T-cell (primary cell): ENCODE data around the gene DISP2. TPM values are rescaled to one million over a fixed set of nuclear protein-coding genes. Genes with fewer than 3 reads are reported as not detected.

ENCODE experiments used
- ATAC-seq, 4 experiments: fragments of 200-7000 bp in 3 of 4; fragments of 150-1000 bp in 1 of 4; cut with Tn5 transposase; replicated peaks in 1 of 4; 1 replicate in 3 of 4; 2 replicates in 1 of 4; pipeline ENCODE4 v1.10.0; 2021; ENCODE audit warnings: moderate library complexity in 3 of 4, mild to moderate bottlenecking in 2 of 4, moderate number of reproducible peaks in 1 of 4
- CTCF ChIA-PET, 2 donors: fragments of 300-600 bp; sonication (Branson Sonifier 250); formaldehyde crosslinking; loops; one replicate each; lab custom pipeline; 2022; ENCODE audit warnings: antibody characterized with exemption in 2 of 2; lab: Charles Lee
- POLR2A ChIA-PET, 2 donors: fragments of 300-600 bp; sonication (Branson Sonifier 250); formaldehyde crosslinking; loops; one replicate each; lab custom pipeline; 2022; ENCODE audit warnings: antibody characterized with exemption in 2 of 2; lab: Charles Lee
- DNase-seq, 35 experiments: peaks; one replicate each; pipeline versions ENCODE4 v3.0.0 to v3.0.0-alpha.2; 2013 to 2023
- H3K27ac ChIP-seq: one replicate; pipeline ENCODE4 v1.5.1; 2013; ENCODE audit warnings: low read length
- H3K27me3 ChIP-seq, 2 experiments: replicated peaks in 1 of 2; 1 replicate in 1 of 2; 2 replicates in 1 of 2; pipeline versions ENCODE4 v1.6.1 to v1.7.0; 2013; ENCODE audit warnings: low read length in 1 of 2, mixed read lengths in 1 of 2; ENCODE audit not compliant: control insufficient read depth in 2 of 2, insufficient read depth in 2 of 2; ENCODE audit errors: extremely low read depth in 1 of 2
- H3K36me3 ChIP-seq, 2 donors: 1 replicate in 1 of 2; 2 replicates in 1 of 2; pipeline versions ENCODE4 v1.6.1 to v1.7.0; 2013; ENCODE audit warnings: low read length in 1 of 2; ENCODE audit not compliant: control insufficient read depth in 2 of 2, insufficient read depth in 1 of 2; ENCODE audit errors: extremely low read depth in 1 of 2
- H3K4me1 ChIP-seq, 2 experiments: 1 replicate in 1 of 2; 2 replicates in 1 of 2; pipeline versions ENCODE4 v1.6.1 to v1.7.0; 2013; ENCODE audit warnings: low read length in 2 of 2, mixed read lengths in 1 of 2; ENCODE audit not compliant: insufficient read depth in 2 of 2, control insufficient read depth in 1 of 2; ENCODE audit errors: extremely low read depth in 1 of 2
- H3K4me3 ChIP-seq, 2 donors: 1 replicate in 1 of 2; 2 replicates in 1 of 2; pipeline versions ENCODE4 v1.5.1 to v1.7.0; 2013; ENCODE audit warnings: mild to moderate bottlenecking in 2 of 2, low read length in 1 of 2, moderate library complexity in 1 of 2; ENCODE audit not compliant: control insufficient read depth in 1 of 2; ENCODE audit errors: extremely low read depth in 1 of 2
- H3K9me3 ChIP-seq: 2 replicates; pipeline ENCODE4 v1.7.0; 2013
- H3K27ac Mint-ChIP-seq, 2 donors: one replicate each; pipeline ENCODE4 v1.8.0; 2020 to 2021; ENCODE audit warnings: mild to moderate bottlenecking in 2 of 2, mixed read lengths in 2 of 2
- H3K27me3 Mint-ChIP-seq, 2 donors: one replicate each; pipeline ENCODE4 v1.8.0; 2021 to 2022; ENCODE audit warnings: mixed read lengths in 2 of 2
- H3K36me3 Mint-ChIP-seq: one replicate; pipeline ENCODE4 v1.8.0; 2021; ENCODE audit warnings: mixed read lengths
- H3K4me1 Mint-ChIP-seq, 3 donors: one replicate each; pipeline ENCODE4 v1.8.0; 2020 to 2022; ENCODE audit warnings: mixed read lengths in 3 of 3, mild to moderate bottlenecking in 1 of 3
- H3K4me3 Mint-ChIP-seq, 3 donors: one replicate each; pipeline ENCODE4 v1.8.0; 2020 to 2022; ENCODE audit warnings: mild to moderate bottlenecking in 3 of 3, mixed read lengths in 3 of 3, moderate library complexity in 3 of 3
- H3K9me3 Mint-ChIP-seq, 3 donors: one replicate each; pipeline ENCODE4 v1.8.0; 2020 to 2022; ENCODE audit warnings: mixed read lengths in 3 of 3
- WGBS: methylation state at CpG from one replicate; pipeline ENCODE4 v1.1.5; 2013; ENCODE audit warnings: missing lambda C conversion rate; ENCODE audit not compliant: insufficient coverage; 5-methylcytosine and 5-hydroxymethylcytosine counted together
- total RNA-seq, 35 experiments: library from RNA in 6 of 35; stranded (reverse) in 6 of 35; fragments of 120-200 nt in 1 of 35; gene quantifications; one replicate each; pipeline versions ENCODE4 v1.2.1 to v1.2.4 and lab custom pipeline; 2013 to 2026

Gene DISP2
- total RNA-seq, 5 donors from 2014 or later (not counting 1 experiment from before 2014, with no cell fraction given) = 0.03 to 1.4 (median 0.18) TPM

DNA sequence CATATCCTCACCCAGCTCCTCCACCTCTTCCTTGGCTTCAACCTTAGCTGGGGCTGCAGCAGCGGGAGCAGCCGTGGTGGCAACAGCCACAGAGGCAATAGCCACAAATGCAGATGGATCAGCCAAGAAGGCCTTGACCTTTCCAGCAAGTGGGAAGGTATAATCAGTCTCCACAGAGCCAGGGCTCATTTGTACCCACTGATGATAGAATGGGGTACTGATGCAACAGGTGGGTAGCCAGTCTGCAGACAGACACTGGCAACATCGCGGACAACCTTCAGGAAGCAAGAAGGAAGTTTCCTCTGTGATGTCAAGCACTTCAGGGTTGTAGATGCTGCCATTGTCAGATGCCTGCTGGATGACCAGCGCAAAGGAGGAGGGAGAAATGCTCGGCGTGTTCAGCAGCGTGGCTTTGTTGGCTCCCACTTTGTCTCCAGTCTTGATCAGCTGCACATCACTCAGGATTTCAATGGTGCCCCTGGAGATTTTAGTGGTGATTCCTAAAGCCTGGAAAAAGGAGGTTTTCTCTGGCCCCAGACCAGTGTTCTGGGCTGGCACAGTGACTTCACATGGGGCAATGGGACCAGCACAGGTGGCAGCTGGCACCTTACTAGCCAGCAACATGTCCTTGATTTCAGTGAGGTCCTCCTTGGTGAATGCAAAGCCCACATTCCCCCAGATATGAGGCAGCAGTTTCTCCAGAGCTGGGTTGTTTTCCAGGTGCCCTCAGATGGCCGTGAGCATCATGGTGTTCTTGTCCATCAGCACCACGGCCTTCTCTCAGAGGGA is 45.5 kb upstream of the DISP2 start:
- Mint-ChIP-seq H3K27me3 (peaks cover 0 to 2% of the 10 kb centered on the region in 2 donors), H3K36me3 (no peaks in the 10 kb centered on the region), H3K27ac (peak overlapping the region in 1 of 2 donors; percentile 79), H3K4me1 (peaks cover 22 to 39% (median 33%) of the 10 kb centered on the region in 3 donors), H3K4me3 (no peak overlapping the region), H3K9me3 (no peaks in the 10 kb centered on the region)
- WGBS = 90% methylated on average over 7 of the region's 10 CpGs
- ATAC-seq (no peak), DNase-seq (no peak)
- peaks cover 4 to 48% of the 10 kb centered on the region in 2 experiments for H3K4me1 ChIP-seq
- H3K4me3 ChIP-seq = no peak overlapping the region
- POLR2A ChIA-PET = no interaction called here
- no peaks in the 10 kb centered on the region for H3K27me3 ChIP-seq
- no peaks in the 10 kb centered on the region for H3K36me3 ChIP-seq
- H3K27ac ChIP-seq = no peak overlapping the region
- H3K9me3 ChIP-seq = no peaks in the 10 kb centered on the region
- CTCF ChIA-PET = interaction anchor here (1.4 to 6.1 kb wide), 4 partner anchors 10 to 29 kb away, joined by 4 to 35 read pairs (median 12); partner anchors contain the start of gene INAFM2 (in 1 of the 2)

GRCh38 chr15:40313531-40314398 is 44.3 kb upstream of the DISP2 start:
- H3K27ac ChIP-seq = peak overlapping the region; percentile 53
- ChIA-PET POLR2A (no interaction called here), CTCF (interaction anchor here (0.5 to 1.9 kb wide), 6 partner anchors 9 to 1677 kb away, joined by 3 to 16 read pairs (median 4); partner anchors contain the start of gene INAFM2 (in 1 of the 2))
- no peaks in the 10 kb centered on the region for H3K36me3 ChIP-seq
- peak in 3 of 4 experiments; percentile 55 to 75 (median 65) for ATAC-seq
- 8% methylated on average over 2 of the region's 10 CpGs for WGBS
- H3K27ac Mint-ChIP-seq = peak overlapping the region; percentile 73 to 74
- no peaks in the 10 kb centered on the region for H3K27me3 ChIP-seq
- peaks cover 0 to 5% of the 10 kb centered on the region in 2 donors for H3K27me3 Mint-ChIP-seq
- DNase-seq = peak in 33 of 35 experiments; percentile 32 to 82 (median 61)
- peaks cover 20 to 35% (median 30%) of the 10 kb centered on the region in 3 donors for H3K4me1 Mint-ChIP-seq
- H3K4me1 ChIP-seq = peaks cover 4 to 46% of the 10 kb centered on the region in 2 experiments
- no peaks in the 10 kb centered on the region for H3K9me3 Mint-ChIP-seq
- no peaks in the 10 kb centered on the region for H3K36me3 Mint-ChIP-seq
- H3K4me3 Mint-ChIP-seq = peak overlapping the region in 1 of 3 donors; percentile 42
- no peaks in the 10 kb centered on the region for H3K9me3 ChIP-seq
- no peak overlapping the region for H3K4me3 ChIP-seq

DNA sequence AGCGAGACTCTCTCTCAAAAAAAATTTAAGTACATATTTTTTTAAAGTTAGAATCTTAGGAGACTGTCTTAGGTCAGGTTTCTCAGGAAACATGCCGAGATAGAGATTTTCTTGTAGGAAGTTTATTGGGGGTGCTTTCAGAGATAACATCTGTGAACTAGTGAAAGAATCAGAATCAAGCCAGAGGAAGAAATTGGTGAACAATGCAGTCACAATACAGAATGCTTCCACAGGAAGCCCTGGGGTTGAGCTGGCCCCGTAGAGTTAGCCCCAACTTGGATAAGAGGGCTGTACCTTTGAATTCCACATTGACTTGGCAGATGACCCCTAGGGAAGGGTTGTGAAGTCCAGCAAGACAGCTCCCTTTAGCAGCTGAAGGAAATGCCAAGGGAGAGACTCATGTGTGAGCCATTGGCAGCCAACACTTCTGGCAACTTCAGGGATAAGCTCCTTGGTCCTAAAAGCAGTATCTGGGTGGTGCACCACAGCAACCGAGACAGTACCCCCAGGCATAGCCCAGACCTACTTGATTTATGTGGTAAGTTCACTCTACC is 43.2 kb upstream of the DISP2 start:
- DNase-seq = no peak
- Mint-ChIP-seq H3K4me1 (peaks cover 10 to 25% (median 19%) of the 10 kb centered on the region in 3 donors), H3K27ac (no peak overlapping the region), H3K36me3 (no peaks in the 10 kb centered on the region), H3K4me3 (no peak overlapping the region), H3K27me3 (peaks cover 0 to 6% of the 10 kb centered on the region in 2 donors), H3K9me3 (no peaks in the 10 kb centered on the region)
- Histone ChIP-seq H3K4me1 (peaks cover 0 to 35% of the 10 kb centered on the region in 2 experiments), H3K9me3 (no peaks in the 10 kb centered on the region), H3K4me3 (no peak overlapping the region), H3K36me3 (no peaks in the 10 kb centered on the region), H3K27ac (peak overlapping the region; percentile 18), H3K27me3 (no peaks in the 10 kb centered on the region)
- ChIA-PET POLR2A (interaction anchor here in 1 of 2 donors (0.6 kb wide), 1 partner anchor 48 kb away, joined by 3 read pairs; no protein-coding TSS in a partner anchor), CTCF (interaction anchor here (1.0 to 1.9 kb wide), 3 partner anchors 8 to 36 kb away, joined by 3 to 16 read pairs (median 3); partner anchors contain the start of gene INAFM2 (in 1 of the 2))
- WGBS = 60% methylated on average over 2 of the region's 4 CpGs
- no peak for ATAC-seq

DNA sequence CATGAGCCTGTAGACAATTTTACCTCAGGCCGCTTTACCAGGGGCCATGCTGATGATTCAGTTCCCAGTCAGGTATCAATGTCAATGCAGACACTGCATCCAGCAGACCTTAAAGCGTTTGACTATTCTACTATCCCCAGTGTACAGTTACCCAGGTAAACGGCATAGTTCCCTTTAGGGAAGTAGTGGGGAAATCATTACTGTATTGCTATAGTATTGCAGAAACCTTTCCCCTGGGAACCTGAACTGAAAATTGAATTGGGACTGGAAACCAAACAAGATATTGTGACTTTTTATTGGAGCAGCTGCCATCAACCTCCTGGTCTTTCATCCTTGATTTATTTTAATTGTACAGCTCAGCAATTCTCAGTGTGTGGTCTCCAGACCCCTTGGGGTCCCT is 41.1 kb upstream of the DISP2 start:
- Histone ChIP-seq H3K27me3 (no peaks in the 10 kb centered on the region), H3K27ac (no peak overlapping the region), H3K36me3 (no peaks in the 10 kb centered on the region), H3K9me3 (no peaks in the 10 kb centered on the region), H3K4me3 (no peak overlapping the region), H3K4me1 (peaks cover 0 to 32% of the 10 kb centered on the region in 2 experiments)
- H3K36me3 Mint-ChIP-seq = no peaks in the 10 kb centered on the region
- peaks cover 16 to 29% (median 23%) of the 10 kb centered on the region in 3 donors for H3K4me1 Mint-ChIP-seq
- no peak overlapping the region for H3K27ac Mint-ChIP-seq
- no CpG with 5 or more reads among the region's 3 CpGs for WGBS
- ATAC-seq (no peak), DNase-seq (no peak)
- CTCF ChIA-PET = interaction anchor here in 1 of 2 donors (0.6 to 0.7 kb wide), 2 partner anchors 8 to 215 kb away, joined by 3 read pairs; no protein-coding TSS in a partner anchor
- no peaks in the 10 kb centered on the region for H3K9me3 Mint-ChIP-seq
- POLR2A ChIA-PET = interaction anchor here in 1 of 2 donors (0.6 kb wide), 1 partner anchor 29 kb away, joined by 3 read pairs; no protein-coding TSS in a partner anchor
- peaks cover 0 to 11% of the 10 kb centered on the region in 2 donors for H3K27me3 Mint-ChIP-seq
- no peak overlapping the region for H3K4me3 Mint-ChIP-seq

- peaks cover 0 to 34% of the 10 kb centered on the region in 2 experiments for H3K4me1 ChIP-seq
- no peak overlapping the region for H3K4me3 ChIP-seq
- Mint-ChIP-seq H3K27ac (no peak overlapping the region), H3K9me3 (no peaks in the 10 kb centered on the region), H3K4me1 (peaks cover 23 to 31% (median 26%) of the 10 kb centered on the region in 3 donors), H3K27me3 (peaks cover 0 to 11% of the 10 kb centered on the region in 2 donors), H3K4me3 (no peak overlapping the region), H3K36me3 (no peaks in the 10 kb centered on the region)
- H3K36me3 ChIP-seq = no peaks in the 10 kb centered on the region
- no peak for ATAC-seq
- DNase-seq = no peak
- POLR2A ChIA-PET = no interaction called here
- CTCF ChIA-PET = interaction anchor here (0.9 to 1.3 kb wide), 3 partner anchors 9 to 20 kb away, joined by 3 to 6 read pairs (median 4); partner anchors contain the start of gene PLCB2 (in 1 of the 2)
- H3K9me3 ChIP-seq = no peaks in the 10 kb centered on the region
- WGBS = 96% methylated on average over 3 of the region's 4 CpGs
- H3K27ac ChIP-seq = no peak overlapping the region
- H3K27me3 ChIP-seq = no peaks in the 10 kb centered on the region
These were observed 40.4 kb upstream of the DISP2 start for GRCh38 chr15:40317580-40317979.
